K562 (cell line): Measurements from ENCODE around the gene ORC4. TPM values are rescaled to one million over a fixed set of nuclear protein-coding genes. Genes with fewer than 3 reads are reported as not detected.

Experiments
- ATAC-seq: fragments of 200-7000 bp; cut with Tn5 transposase; 3 replicates; pipeline ENCODE4 v1.9.1; 2020; ENCODE audit warnings: moderate library complexity
- BruUV-seq: library from RNA; stranded (reverse); fragments of 400-500 nt; replicated peaks from 2 replicates; lab custom pipeline; 2021; lab: Mats Ljungman, UMichigan
- CTCF ChIA-PET: fragments of 300-600 bp; formaldehyde crosslinking; extraction: SDS; loops from one replicate; lab custom pipeline; 2021; ENCODE audit warnings: low intra/inter-chr PET ratio; lab: Yijun Ruan, JAX
- POLR2A ChIA-PET: fragments of 300-600, 350-650 bp; sonication (Branson Sonifier 250); formaldehyde crosslinking; extraction: SDS; loops from one replicate; lab custom pipeline; 2021; ENCODE audit warnings: antibody characterized with exemption, inconsistent platforms; lab: Yijun Ruan, JAX
- DNase-seq, 4 experiments: peaks; one replicate each; pipeline versions ENCODE4 v3.0.0 to v3.0.0-alpha.2; 2011 to 2018; ENCODE audit warnings: low spot score in 3 of 4, mixed read lengths in 3 of 4; ENCODE audit errors: extremely low read depth in 1 of 4
- FAIRE-seq: peaks from 2 replicates; lab custom pipeline; 2011; peaks lifted over from hg19 to GRCh38; lab: Jason Lieb, UNC
- H2AFZ ChIP-seq: 2 replicates; pipeline ENCODE4 v1.6.0; 2011; ENCODE audit warnings: low read depth, low read length, control low read depth, inconsistent platforms
- H3K27ac ChIP-seq: fragments of 200-600 bp; 3 replicates; pipeline ENCODE4 v1.8.0; 2011; ENCODE audit warnings: low read depth, mild to moderate bottlenecking, control low read depth, inconsistent platforms, low read length, moderate library complexity, mixed read lengths; ENCODE audit errors: extremely low read depth
- H3K27me3 ChIP-seq, 2 experiments: fragments of 300-600 bp in 1 of 2; 2 replicates in 1 of 2; 3 replicates in 1 of 2; pipeline versions ENCODE4 v1.6.0 to v1.8.0; 2011; ENCODE audit warnings: inconsistent platforms in 2 of 2, low read length in 2 of 2, mild to moderate bottlenecking in 1 of 2, mixed read lengths in 1 of 2, moderate library complexity in 1 of 2; ENCODE audit not compliant: control insufficient read depth in 2 of 2, insufficient read depth in 2 of 2
- H3K36me3 ChIP-seq: fragments of 300-600 bp; 3 replicates; pipeline ENCODE4 v1.8.0; 2011; ENCODE audit warnings: mild to moderate bottlenecking, low read length, inconsistent platforms; ENCODE audit not compliant: control insufficient read depth, insufficient read depth
- H3K4me1 ChIP-seq, 2 experiments: fragments of 200-600 bp in 1 of 2; replicated peaks in 1 of 2; 2 replicates in 1 of 2; 3 replicates in 1 of 2; pipeline versions ENCODE4 v1.5.1 to v1.8.0; 2011; ENCODE audit warnings: inconsistent platforms in 2 of 2, low read length in 2 of 2, mild to moderate bottlenecking in 1 of 2, mixed read lengths in 1 of 2, moderate library complexity in 1 of 2; ENCODE audit not compliant: control insufficient read depth in 2 of 2, insufficient read depth in 2 of 2
- H3K4me2 ChIP-seq: 2 replicates; pipeline ENCODE4 v1.6.1; 2011; ENCODE audit warnings: low read length, control low read depth, inconsistent platforms, mixed read lengths; ENCODE audit not compliant: insufficient read depth
- H3K4me3 ChIP-seq: fragments of 200-600 bp; sonication (generic), shearing (Covaris generic); 2 replicates; pipeline ENCODE4 v1.5.1; 2016; ENCODE audit warnings: control low read depth, inconsistent platforms
- H3K79me2 ChIP-seq: fragments of 200-600 bp; 3 replicates; pipeline ENCODE4 v1.8.0; 2011; ENCODE audit warnings: low read length, inconsistent platforms; ENCODE audit not compliant: control insufficient read depth, insufficient read depth
- H3K9ac ChIP-seq, 2 experiments: 2 replicates each; pipeline versions ENCODE4 v1.6.0 to v1.6.1; 2011; ENCODE audit warnings: low read depth in 2 of 2, low read length in 2 of 2, control low read depth in 1 of 2, inconsistent platforms in 1 of 2, mild to moderate bottlenecking in 1 of 2, mixed read lengths in 1 of 2; ENCODE audit not compliant: insufficient read depth in 1 of 2
- H3K9me1 ChIP-seq: one replicate; pipeline ENCODE4 v1.6.0; 2011; ENCODE audit warnings: inconsistent platforms, mild to moderate bottlenecking, low read length, moderate library complexity; ENCODE audit not compliant: control insufficient read depth, insufficient read depth
- H3K9me3 ChIP-seq: replicated peaks from 2 replicates; pipeline ENCODE4 v1.5.1; 2011; ENCODE audit warnings: low read depth, low read length, inconsistent platforms; ENCODE audit not compliant: control insufficient read depth, insufficient read depth
- H4K20me1 ChIP-seq: replicated peaks from 2 replicates; pipeline ENCODE4 v1.6.1; 2011; ENCODE audit warnings: low read length, inconsistent platforms, mixed read lengths; ENCODE audit not compliant: control insufficient read depth, insufficient read depth
- CBFA2T2 ChIP-seq: fragments of 450-650 bp; conservative IDR thresholded peaks from 2 replicates; pipeline ENCODE4 v1.6.1; 2017; ENCODE audit warnings: mild to moderate bottlenecking
- DNMT1 ChIP-seq: fragments of 450-650 bp; IDR thresholded peaks from 2 replicates; pipeline ENCODE4 v1.6.1; 2016; ENCODE audit warnings: antibody characterized with exemption, mild to moderate bottlenecking
- HDAC8 ChIP-seq: fragments of 450-650 bp; IDR thresholded peaks from 2 replicates; pipeline ENCODE4 v1.6.1; 2016; ENCODE audit warnings: mild to moderate bottlenecking, missing genetic modification characterization, moderate library complexity, missing compliant biosample characterization
- JUNB ChIP-seq: fragments of 450-650 bp; formaldehyde crosslinking; conservative IDR thresholded peaks from 2 replicates; pipeline ENCODE4 v1.4.0; 2020; ENCODE audit warnings: mild to moderate bottlenecking
- PHB ChIP-seq: fragments of 250-450 bp; sonication (Bioruptor Pico); IDR thresholded peaks from 2 replicates; pipeline ENCODE4 v1.5.0; 2021
- POLR3G ChIP-seq: IDR thresholded peaks from 2 replicates; pipeline ENCODE4 v1.6.1; 2011; ENCODE audit not compliant: insufficient read length, insufficient replicate concordance; ENCODE audit errors: extremely low read depth
- PYGO2 ChIP-seq: fragments of 450-650 bp; IDR thresholded peaks from 2 replicates; pipeline ENCODE4 v1.6.1; 2016; ENCODE audit warnings: mild to moderate bottlenecking, missing genetic modification characterization, moderate library complexity, missing compliant biosample characterization
- TAF15 ChIP-seq: fragments of 200-400 bp; formaldehyde crosslinking; IDR thresholded peaks from 2 replicates; pipeline ENCODE4 v1.6.1; 2017; ENCODE audit warnings: mild to moderate bottlenecking, low read depth, low read length, moderate library complexity
- XRCC4 ChIP-seq: IDR thresholded peaks from one replicate; pipeline ENCODE4 v1.6.1; 2011; ENCODE audit not compliant: insufficient read depth, insufficient read length; ENCODE audit errors: extremely low read depth
- ZNF274 ChIP-seq: IDR thresholded peaks from 2 replicates; pipeline ENCODE4 v1.6.1; 2011; ENCODE audit warnings: low read depth, mild to moderate bottlenecking, low read length, moderate library complexity, borderline replicate concordance
- ZNF511 ChIP-seq: sonication (generic); formaldehyde crosslinking; IDR thresholded peaks from 2 replicates; pipeline ENCODE4 v1.8.0; 2022; ENCODE audit warnings: mild to moderate bottlenecking, missing genetic modification reagents
- ZNF764 ChIP-seq: fragments of 250-450 bp; sonication (Bioruptor Pico); IDR thresholded peaks from 2 replicates; pipeline ENCODE4 v1.4.0; 2020; ENCODE audit warnings: low read depth, mild to moderate bottlenecking, moderate library complexity
- WGBS: fragments of 100-300 bp; shearing (Covaris generic); methylation state at CpG from one replicate; pipeline ENCODE4 v1.1.6; 2016; ENCODE audit warnings: low coverage, mixed read lengths; ENCODE audit not compliant: insufficient coverage; ENCODE audit errors: missing lambda C conversion rate; 5-methylcytosine and 5-hydroxymethylcytosine counted together
- in situ Hi-C: fragments of 300-500 bp; cut with MboI; formaldehyde crosslinking; loops from 4 replicates; pipeline ENCODE4 v1.15.0; 2018; ENCODE audit warnings: inconsistent platforms, mixed read lengths
- intact Hi-C: fragments of 100-400 bp; cut with micrococcal nuclease; formaldehyde crosslinking; loops from 2 replicates; pipeline ENCODE4 v1.14.2; 2022
- polyA plus RNA-seq, 8 experiments: library from polyadenylated mRNA; depleted of rRNA in 4 of 8; stranded (reverse) in 5 of 8; unstranded in 3 of 8; fragments of >200 nt; fragmentation: Nextera tagmentation in 2 of 8; fragmentation: Illumina TruSeq in 1 of 8; extraction: Ambion mirVana in 2 of 8; extraction: Trizol in 1 of 8; gene quantifications; 2 replicates each; pipeline versions ENCODE4 v1.2.1 to v1.2.3, GENCODE V29; 2011 to 2014; ENCODE audit warnings: inconsistent platforms in 1 of 8, missing spikeins in 1 of 8
- total RNA-seq, 7 experiments: library from RNA; depleted of rRNA in 6 of 7; stranded (reverse); fragments of >200 nt in 6 of 7; fragmentation: Illumina TruSeq in 2 of 7; extraction: Trizol in 2 of 7; gene quantifications; 2 replicates each; pipeline versions ENCODE4 v1.2.1 to v1.2.3, GENCODE V29; 2011 to 2021; ENCODE audit warnings: low replicate concordance in 1 of 7

The ORC4 gene
- total and polyA plus RNA-seq, 9 of the 15 experiments (the other 6 are each of a cell fraction or from before 2014, with no cell fraction given): 58.6 to 100 (median 70.5) TPM

- no peaks in the 10 kb centered on the region for H3K27me3 ChIP-seq
- H4K20me1 ChIP-seq: no peaks in the 10 kb centered on the region
- no peak overlapping the region for H3K4me2 ChIP-seq
- TF ChIP-seq ZNF511 (CRISPR knock-in tag): no peak
- TF ChIP-seq ZNF764 (CRISPR knock-in tag): no peak
- no peak for TF ChIP-seq POLR3G
- no peak for TF ChIP-seq PHB (CRISPR knock-in tag)
- no peak for TF ChIP-seq ZNF274
- TF ChIP-seq XRCC4: no peak
- no peak for TF ChIP-seq PYGO2 (tag)
- TF ChIP-seq HDAC8 (tag): no peak
- no peak for TF ChIP-seq JUNB (CRISPR knock-in tag)
- TF ChIP-seq CBFA2T2: no peak
- no peak for TF ChIP-seq DNMT1
- no peak for TF ChIP-seq TAF15
- TF ChIP-seq, all 486 proteins: peak for 0
- H3K36me3 ChIP-seq: no peaks in the 10 kb centered on the region
- BruUV-seq: no TSS peak
- in situ Hi-C loops: no loop called here
- WGBS: 68% methylated on average over 4 of the region's 4 CpGs
- FAIRE-seq (no peak), DNase-seq (no peak), ATAC-seq (no peak)
- ChIA-PET CTCF (no interaction called here), POLR2A (interaction anchor here (1.1 to 1.4 kb wide), 2 partner anchors 10 to 17 kb away, joined by 3 to 4 read pairs; no protein-coding TSS in a partner anchor)
- no peaks in the 10 kb centered on the region for H3K4me1 ChIP-seq
- H3K27ac ChIP-seq: no peak overlapping the region
- no peak overlapping the region for H3K9ac ChIP-seq
- peaks cover 2% of the 10 kb centered on the region; the same call in 1 of the 3 replicates for H3K79me2 ChIP-seq
- no peaks in the 10 kb centered on the region for H3K9me3 ChIP-seq
- intact Hi-C loops: no loop called here
- no peak overlapping the region for H2AFZ ChIP-seq
- H3K9me1 ChIP-seq: no peaks in the 10 kb centered on the region
- no peak overlapping the region for H3K4me3 ChIP-seq
Measured at GRCh38 chr2:148032215-148032614, 11.7 kb upstream of the ORC4 start.
